ENCODE data around the gene ITIH4. TPM values are rescaled to one million over a fixed set of nuclear protein-coding genes. Genes with fewer than 3 reads are reported as not detected.

The ITIH4 gene
- total RNA-seq, 1 experiment from 2014 or later = 1.5 TPM

GRCh38 chr3:52774901-52775864 is 55.3 kb downstream of the ITIH4 start:
- TF ChIP-seq POLR2AphosphoS5 (IDR thresholded peaks at IDR 0.05; ENCODE audit: low read depth, low read length) (no peak), SIN3A (IDR thresholded peaks at IDR 0.05; ENCODE audit: borderline replicate concordance, insufficient read depth, low read depth, low read length) (no peak), CTCF (IDR thresholded peaks at IDR 0.05) (no peak), TCF7L2 (IDR thresholded peaks at IDR 0.05; ENCODE audit: low read depth, low read length) (no peak)
- TF ChIP-seq, protein P1, sequence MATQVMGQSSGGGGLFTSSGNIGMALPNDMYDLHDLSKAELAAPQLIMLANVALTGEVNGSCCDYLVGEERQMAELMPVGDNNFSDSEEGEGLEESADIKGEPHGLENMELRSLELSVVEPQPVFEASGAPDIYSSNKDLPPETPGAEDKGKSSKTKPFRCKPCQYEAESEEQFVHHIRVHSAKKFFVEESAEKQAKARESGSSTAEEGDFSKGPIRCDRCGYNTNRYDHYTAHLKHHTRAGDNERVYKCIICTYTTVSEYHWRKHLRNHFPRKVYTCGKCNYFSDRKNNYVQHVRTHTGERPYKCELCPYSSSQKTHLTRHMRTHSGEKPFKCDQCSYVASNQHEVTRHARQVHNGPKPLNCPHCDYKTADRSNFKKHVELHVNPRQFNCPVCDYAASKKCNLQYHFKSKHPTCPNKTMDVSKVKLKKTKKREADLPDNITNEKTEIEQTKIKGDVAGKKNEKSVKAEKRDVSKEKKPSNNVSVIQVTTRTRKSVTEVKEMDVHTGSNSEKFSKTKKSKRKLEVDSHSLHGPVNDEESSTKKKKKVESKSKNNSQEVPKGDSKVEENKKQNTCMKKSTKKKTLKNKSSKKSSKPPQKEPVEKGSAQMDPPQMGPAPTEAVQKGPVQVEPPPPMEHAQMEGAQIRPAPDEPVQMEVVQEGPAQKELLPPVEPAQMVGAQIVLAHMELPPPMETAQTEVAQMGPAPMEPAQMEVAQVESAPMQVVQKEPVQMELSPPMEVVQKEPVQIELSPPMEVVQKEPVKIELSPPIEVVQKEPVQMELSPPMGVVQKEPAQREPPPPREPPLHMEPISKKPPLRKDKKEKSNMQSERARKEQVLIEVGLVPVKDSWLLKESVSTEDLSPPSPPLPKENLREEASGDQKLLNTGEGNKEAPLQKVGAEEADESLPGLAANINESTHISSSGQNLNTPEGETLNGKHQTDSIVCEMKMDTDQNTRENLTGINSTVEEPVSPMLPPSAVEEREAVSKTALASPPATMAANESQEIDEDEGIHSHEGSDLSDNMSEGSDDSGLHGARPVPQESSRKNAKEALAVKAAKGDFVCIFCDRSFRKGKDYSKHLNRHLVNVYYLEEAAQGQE (IDR thresholded peaks at IDR 0.05; ENCODE audit: insufficient read depth in 1 of 2, low read depth in 2 of 2, low read length in 1 of 2) = no peak
- Histone ChIP-seq H3K27me3 (ENCODE audit: control insufficient read depth, insufficient read depth, low read length) (no peaks in the 10 kb centered on the region), H3K4me1 (ENCODE audit: control insufficient read depth, insufficient read depth, low read length) (peaks cover 2% of the 10 kb centered on the region; the same call in 1 of the 2 replicates), H3K36me3 (ENCODE audit: control insufficient read depth, insufficient read depth, low read length) (no peaks in the 10 kb centered on the region), H3K9me3 (ENCODE audit: control insufficient read depth, insufficient read depth, low read depth, low read length) (no peaks in the 10 kb centered on the region), H3K27ac (ENCODE audit: low read length) (no peak overlapping the region), H3K4me3 (ENCODE audit: low read depth in 2 of 2, low read length in 2 of 2) (no peak overlapping the region)
- DNase-seq (ENCODE audit: low read depth, low spot score) (no peak), ATAC-seq (no peak)
- POLR2A ChIA-PET = no interaction called here
- CTCF ChIA-PET = no interaction called here
- in situ Hi-C loops (cut with HindIII; ENCODE audit: low pct_unique_long_range_greater_than_20kb, low sequenced_read_pairs) (no loop called here), intact Hi-C loops (cut with micrococcal nuclease; ENCODE audit: unreplicated experiment) (no loop called here)
- BruUV-seq (replicated peaks) = no TSS peak

- Histone ChIP-seq H3K4me1 (ENCODE audit: control insufficient read depth, insufficient read depth, low read length) (peaks cover 12% of the 10 kb centered on the region), H3K9me3 (ENCODE audit: control insufficient read depth, insufficient read depth, low read depth, low read length) (no peaks in the 10 kb centered on the region), H3K27ac (ENCODE audit: low read length) (no peak overlapping the region), H3K36me3 (ENCODE audit: control insufficient read depth, insufficient read depth, low read length) (no peaks in the 10 kb centered on the region), H3K27me3 (ENCODE audit: control insufficient read depth, insufficient read depth, low read length) (no peaks in the 10 kb centered on the region), H3K4me3 (ENCODE audit: low read depth in 2 of 2, low read length in 2 of 2) (no peak overlapping the region)
- ChIA-PET POLR2A (interaction anchor here (0.7 kb wide), 1 partner anchor 13 kb away, joined by 14 read pairs; no protein-coding TSS in a partner anchor), CTCF (no interaction called here)
- no peak for DNase-seq (ENCODE audit: low read depth, low spot score)
- TF ChIP-seq CTCF (IDR thresholded peaks at IDR 0.05) (no peak), TCF7L2 (IDR thresholded peaks at IDR 0.05; ENCODE audit: low read depth, low read length) (no peak), POLR2AphosphoS5 (IDR thresholded peaks at IDR 0.05; ENCODE audit: low read depth, low read length) (no peak)
- TF ChIP-seq, protein P1 (IDR thresholded peaks at IDR 0.05; ENCODE audit: insufficient read depth in 1 of 2, low read depth in 2 of 2, low read length in 1 of 2) = no peak
- no peak for ATAC-seq
- BruUV-seq (replicated peaks) = no TSS peak
- in situ Hi-C loops (cut with HindIII; ENCODE audit: low pct_unique_long_range_greater_than_20kb, low sequenced_read_pairs) (no loop called here), intact Hi-C loops (cut with micrococcal nuclease; ENCODE audit: unreplicated experiment) (no loop called here)
These were observed 56.3 kb downstream of the ITIH4 start for GRCh38 chr3:52774066-52774713.
